ENCODE results near the gene LZTFL1.

Gene LZTFL1

DNA sequence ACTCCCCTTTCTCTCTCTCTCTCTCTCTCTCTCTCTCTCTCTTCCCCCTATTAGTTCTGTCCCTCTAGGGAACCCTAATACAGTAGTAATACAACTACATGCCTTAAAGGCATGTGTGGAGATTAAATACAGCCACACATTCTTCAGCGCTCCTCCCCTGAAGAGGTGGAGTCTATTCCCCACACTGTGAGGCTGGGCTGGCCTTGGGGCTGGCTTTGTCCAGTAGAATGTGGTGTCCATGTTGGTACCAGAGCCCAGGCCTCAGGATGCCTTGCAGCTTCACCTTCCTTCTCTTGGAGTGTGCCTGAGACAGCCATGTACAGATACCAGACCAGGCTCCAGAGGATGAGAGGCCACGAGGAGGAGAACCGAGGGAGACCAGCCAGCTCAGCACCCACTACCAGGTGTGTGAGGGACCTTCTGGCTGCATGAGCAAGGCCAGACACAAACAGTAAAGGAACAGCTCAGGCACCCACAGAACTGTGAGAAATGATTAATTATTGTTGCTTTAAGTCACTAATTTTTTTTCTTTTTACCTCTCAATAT lies 56.2 kb downstream of the LZTFL1 start:
- DNase-seq: no peak

DNA sequence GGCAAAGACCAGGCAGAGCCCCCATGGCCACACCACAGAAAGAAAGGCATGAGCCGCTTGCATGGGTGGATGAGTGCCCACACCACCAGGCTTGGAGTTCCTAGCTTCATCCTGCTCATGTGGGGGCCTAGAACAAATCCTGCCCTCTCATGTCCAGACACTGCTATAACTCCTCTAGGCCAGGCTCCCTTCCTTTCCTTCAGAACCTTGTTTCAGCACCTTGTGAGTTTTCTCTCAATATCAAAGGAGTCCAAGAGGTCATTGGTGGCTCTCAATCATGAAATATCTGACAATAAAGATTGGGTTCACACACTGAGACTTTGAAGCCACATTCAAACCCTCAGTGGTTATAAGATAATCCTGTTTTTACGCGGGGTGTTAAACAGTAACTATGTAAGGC lies 58.3 kb downstream of the LZTFL1 start:
- DNase-seq: no peak

DNA sequence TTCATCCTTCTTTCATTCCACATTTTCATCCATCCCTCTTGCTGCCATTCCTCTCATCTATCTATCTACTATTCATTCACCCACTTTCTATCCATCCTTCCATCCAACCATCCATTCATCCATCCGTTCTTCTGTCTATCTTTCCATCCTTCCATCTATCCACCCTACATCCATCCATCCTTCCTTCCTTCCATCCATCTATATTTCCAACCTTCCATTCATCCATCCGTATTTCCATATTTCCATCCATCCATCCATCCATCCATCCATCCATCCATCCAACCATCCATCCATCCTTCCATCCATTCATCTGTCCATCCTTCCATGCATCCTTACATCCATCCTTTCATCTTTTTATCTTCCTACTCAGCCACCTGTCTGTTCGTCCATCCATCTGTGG lies 59.5 kb downstream of the LZTFL1 start:
- DNase-seq: no peak

DNA sequence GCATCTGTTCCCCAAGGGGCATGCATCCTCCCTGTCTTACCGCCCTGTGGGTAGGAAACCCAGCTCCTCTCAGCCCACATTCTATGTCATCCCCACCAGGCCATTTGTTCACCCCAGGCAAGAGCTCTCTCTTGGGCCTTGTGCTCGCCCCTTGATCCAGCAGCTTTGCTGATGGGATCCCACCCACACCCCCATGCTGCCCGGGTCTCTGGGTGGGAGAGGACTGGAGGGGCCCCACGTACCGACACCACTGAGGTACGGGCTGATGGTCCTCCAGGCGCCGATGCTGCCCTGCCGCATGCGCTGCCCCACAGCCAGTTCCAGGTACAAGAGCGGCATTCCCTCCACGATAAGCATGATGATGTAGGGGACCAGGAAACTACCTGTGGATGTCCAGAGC lies 60.1 kb downstream of the LZTFL1 start:
- DNase-seq: no peak

DNA sequence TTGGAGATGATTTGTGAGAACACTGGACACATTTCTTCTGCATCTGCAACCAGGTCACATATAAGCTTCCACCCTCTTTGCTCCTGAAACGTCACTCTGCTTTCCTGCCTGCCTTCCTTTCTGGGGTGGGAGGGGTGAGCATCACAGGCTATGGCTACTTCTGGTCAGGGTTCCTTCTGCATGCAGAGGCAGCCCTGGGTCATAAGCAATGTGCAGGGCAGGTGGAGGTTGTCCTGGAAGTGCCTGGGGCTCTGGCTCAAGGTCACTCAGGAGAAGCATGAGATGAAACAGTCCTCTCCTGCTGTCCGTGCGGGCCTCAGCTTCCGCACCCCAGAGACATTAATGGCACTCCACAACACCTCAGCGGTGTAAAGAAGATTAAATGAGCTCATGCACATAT lies 60.6 kb downstream of the LZTFL1 start:
- no peak for DNase-seq

DNA sequence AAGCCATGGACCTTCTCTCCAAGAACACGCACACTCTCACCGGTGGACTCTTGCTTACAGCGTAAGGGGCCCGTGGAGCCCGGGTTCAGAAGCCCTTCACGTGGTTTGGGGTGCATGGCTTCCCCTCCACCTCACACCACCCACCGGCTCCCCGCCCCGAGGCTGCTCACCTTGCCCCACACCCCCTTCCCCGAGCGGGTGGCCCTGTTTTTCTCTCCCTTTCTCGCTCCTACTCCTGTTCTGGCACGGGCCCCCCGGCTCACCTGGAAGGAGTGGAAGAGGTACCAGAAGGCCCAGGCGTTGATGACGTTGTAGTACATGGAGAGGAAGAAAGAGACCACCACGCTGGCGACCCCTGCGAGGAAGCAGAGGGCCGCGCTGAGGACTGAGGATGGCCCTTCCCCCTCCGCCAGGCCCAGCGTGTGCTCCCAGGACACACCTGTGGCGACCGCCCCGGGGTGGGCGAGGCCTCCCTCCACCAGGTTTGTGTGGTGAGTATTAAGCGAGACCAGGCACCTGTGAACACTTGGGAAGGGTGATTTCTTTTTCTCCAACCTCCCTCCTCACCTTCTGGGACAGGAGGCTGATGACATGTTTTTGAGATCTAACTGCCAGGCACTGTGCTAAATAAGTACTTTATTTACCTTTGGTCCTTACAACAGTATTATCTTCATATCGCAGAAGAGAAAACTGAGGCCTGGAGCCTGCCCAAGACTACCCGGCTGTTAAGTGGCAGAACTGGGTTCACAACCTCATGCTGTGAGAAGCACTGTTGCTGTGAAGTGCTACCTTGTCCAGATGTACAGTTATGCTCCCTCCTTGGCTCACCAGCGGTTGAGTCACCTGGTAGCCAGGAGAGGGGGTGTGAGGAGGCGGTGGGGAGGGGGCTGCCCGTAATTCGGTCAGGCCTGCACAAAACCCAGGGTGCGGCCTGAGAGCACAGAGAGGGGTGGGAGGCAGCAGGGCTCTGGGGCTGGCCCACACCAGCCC lies 61.9 kb downstream of the LZTFL1 start:
- DNase-seq: no peak

DNA sequence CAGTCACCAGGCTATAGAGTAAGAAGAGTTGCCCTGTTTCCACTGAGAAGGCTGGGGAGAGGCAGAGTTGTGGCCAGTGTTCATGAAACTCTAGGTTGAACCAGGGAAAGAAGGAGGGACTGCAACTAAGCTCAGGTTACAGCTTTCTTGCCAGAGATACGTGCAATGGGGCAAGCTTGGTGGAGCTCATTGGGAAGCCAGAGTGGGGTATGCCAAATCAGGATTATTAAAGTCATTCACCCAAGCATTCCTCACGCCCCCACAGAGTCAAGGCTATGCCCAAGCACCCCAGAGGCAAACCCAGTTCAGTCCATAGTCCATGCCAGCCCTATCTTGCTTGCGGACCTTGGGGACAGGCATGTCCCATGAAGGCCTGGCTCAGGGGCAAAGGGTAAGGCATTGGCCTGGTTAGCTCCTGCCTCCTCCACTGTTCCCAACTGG lies 63.1 kb downstream of the LZTFL1 start:
- no peak for DNase-seq

DNA sequence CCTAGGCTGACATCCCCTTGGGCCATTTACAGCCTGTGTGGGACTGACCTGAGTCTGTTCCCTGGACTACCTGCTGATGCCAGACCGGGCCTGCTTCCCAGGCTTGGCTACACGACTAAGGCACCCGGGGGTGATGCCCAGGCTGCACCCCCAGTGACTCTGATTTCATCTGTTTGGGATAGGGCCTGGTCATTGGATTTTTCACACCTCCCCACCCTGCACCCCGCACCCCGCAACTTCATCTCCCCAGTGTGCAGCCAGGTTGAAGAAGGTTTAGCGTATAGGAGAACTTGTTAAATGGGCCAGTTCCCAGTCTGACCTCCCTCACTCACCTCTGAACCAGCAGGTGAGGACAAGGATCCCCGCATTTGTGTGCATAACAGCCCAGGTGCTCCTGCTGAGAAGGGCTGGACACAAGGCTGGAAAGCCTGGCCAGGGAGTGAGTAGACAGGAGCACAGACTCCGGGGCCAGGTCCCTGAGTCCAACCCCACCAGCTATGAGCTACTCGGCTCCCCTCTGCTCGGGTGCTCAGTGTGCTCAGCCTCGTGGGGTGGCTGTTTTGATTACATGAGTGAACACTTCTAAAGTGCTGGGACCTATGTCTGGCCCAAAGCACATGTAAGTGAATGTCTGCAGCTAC lies 64.1 kb downstream of the LZTFL1 start:
- no peak for DNase-seq

DNA sequence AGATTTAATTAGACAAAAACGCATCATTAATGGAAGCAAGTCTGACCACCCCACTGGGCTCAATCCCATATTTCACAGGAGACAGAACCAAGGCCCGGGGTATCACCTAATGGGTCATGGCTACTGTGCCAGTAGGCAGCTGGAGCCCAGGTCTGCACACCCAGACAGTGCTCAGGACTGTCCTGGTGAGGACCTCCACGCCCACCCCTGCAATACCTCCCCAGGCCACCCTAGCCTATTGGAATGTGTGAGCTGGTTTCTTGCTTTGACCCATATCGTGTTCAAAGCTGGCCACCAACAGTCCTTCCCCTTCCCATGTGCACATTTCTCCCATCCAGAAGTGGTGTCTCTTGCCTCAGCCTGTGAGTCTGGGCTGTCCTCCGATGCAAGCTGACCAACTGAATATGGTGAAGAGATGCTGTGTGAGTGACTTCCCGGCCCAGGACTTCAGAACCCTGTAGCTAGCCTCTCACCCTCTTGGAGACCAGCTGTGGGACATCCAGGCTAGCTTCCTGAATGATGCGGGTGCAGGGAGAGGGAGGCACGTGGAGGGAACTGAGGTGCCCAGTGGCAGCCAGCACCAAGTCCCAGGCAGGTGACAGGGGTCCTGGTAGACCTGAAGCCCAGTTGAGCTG lies 64.7 kb downstream of the LZTFL1 start:
- no peak for DNase-seq

DNA sequence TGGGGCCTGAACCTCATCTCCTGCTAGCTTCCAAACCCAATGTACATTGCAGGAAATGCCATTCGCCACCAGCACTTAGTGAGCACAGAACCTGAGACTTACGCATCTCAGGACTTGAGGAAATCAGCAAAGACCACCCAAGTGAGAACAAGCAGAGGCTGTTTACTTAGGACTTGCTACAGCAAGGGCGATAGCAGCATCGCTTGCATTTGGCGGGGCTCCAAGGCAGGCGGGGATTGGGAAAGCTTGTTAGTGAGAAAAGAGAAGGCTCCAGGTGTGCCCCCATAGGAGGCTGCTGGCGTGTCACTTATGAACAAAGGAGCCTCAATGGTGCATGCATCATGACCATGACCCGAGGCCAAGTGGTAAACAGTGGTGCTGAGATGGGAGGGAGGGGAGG lies 65.3 kb downstream of the LZTFL1 start:
- DNase-seq: no peak

DNA sequence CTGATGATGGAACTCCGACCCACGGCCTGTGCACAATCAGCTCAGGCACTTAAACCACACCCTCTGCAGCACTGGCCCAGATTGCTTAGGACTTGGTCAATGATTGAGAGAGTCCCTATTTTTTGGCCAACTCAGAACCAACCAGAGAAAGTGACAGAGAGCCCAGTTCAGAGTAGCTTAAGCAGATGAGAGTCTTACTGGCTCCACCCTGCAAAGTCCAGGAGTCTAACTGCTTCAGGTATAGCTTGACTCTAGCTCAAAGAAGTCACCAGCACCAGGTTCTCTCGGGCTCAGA lies 65.7 kb downstream of the LZTFL1 start:
- DNase-seq: no peak

DNA sequence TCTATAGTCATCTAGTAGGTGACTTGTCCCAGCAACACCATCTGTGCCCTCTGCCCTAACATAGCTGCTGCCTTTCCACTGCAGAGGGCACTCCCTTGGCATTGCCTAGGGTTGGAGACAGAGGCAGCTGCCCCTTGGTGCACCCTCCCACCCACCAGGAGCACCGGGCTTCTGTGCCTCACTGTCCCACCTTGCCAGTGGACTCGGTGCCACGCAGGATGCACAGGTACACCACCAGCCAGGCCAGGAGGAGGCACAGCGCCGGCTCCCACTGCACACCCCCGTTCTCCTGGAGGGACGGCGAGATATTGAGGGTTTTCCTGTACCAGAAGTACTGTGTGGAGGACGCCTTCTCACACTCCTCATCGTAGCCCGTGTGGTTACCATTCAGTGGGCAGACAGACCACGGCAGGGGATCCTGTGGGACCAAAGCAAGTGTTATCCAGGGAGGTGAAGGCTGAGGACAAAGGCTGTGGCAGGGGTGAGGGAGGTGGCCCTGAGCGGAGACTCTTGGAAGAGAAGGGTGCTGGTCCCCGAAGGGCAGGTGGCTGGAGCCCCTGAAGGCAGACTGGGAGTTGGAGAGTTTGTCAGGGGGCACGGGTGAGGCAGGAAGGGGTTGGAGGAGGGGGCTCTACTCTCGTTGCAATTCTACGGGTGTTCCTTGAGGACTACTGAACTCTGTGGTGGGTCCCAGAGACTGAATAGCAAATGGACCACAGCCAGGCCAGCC lies 66.2 kb downstream of the LZTFL1 start:
- DNase-seq: no peak

DNA sequence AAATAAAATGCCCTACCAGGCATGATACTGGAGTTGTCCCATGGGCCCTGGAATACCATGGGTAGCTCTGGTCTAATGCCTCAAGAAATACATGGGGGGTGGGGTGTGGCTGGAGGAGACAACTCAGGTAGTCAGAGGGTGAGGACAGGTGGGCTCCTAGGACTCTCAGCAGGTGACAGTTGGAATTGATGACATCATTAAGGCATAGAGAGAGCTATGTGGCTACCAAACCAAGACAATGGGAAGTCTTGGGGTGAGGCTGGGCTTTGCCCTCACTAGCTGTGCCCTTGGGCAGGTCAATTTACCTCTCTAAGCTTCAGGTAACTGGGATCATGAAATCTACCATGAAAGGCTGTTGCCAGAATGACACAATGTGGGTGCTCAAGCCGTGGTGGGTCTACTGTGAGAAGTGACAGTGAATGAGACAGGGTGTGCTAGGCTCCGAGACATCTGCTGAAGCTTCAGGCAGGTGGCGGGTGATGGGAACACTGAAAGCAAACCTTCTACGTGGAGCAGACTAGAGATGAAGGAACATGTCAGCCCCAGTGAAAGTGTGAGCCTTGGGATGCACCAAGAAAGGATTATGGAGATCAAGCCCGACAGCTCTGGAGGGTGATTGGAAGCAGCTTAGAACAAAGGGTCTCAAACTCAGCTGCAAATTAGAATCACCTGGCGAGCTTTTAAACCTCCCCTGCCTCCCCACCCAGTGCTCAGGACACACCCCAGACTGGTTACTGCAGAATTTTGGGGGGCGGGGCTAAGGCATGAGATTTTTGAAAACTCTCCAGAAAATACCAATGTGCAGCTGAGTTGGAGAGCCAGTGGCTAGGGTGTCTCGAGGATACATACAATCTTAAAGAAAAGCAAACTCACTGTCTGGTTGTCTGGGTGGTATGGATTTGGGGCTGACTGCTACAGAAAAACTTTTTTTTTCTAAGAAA lies 67.1 kb downstream of the LZTFL1 start:
- DNase-seq: no peak

DNA sequence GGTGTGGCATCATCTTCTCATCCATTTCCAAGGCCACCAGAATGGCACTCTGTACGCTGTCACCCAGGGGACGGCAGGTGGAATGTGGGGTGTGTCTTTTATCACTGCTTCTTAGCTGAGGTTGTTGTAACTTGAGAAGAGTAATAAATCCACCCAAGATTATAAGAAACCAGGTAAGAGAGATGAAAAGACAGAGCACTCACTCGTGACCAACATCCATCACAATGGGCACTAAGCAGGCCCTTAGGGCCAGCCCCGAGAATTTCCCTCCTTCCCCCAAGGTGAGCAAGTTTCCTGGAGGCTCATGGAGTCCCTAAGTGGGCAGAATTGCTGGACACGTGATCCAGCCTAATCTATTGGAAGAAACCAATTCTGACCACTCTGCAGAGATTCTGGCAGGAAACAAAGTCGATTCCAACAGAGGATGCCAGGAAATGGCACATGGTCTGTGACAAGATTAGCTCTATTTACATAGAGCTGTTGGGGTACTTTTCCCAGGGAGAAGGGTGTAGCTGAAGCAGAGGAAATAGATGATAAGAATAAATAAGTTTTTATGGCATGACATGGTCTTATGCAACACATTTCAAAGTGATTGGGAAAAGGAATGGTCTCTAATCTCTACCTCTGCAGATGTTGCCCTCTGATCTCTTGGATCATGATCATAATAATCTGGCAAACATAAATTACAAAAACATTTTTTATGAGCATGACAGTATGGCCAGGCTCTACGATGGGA lies 68.0 kb downstream of the LZTFL1 start:
- no peak for DNase-seq
